HepG2 (cell line): ENCODE data around the gene CHKB.

Source experiments
- CBX5 ChIP-seq: sonication (generic); formaldehyde crosslinking; IDR thresholded peaks from 2 replicates; pipeline ENCODE4 v1.4.0; 2020; ENCODE audit warnings: missing genetic modification reagents, borderline replicate concordance
- HIC2 ChIP-seq: sonication (generic); formaldehyde crosslinking; IDR thresholded peaks from 2 replicates; pipeline ENCODE4 v1.9.0; 2022; ENCODE audit warnings: low read depth, missing genetic modification reagents
- RAD21 ChIP-seq: fragments of 450-650 bp; formaldehyde crosslinking; IDR thresholded peaks from 2 replicates; pipeline ENCODE4 v1.5.0; 2020; ENCODE audit warnings: mild to moderate bottlenecking
- ZNF280B ChIP-seq: sonication (generic); formaldehyde crosslinking; IDR thresholded peaks from 2 replicates; pipeline ENCODE4 v1.5.0; 2020; ENCODE audit warnings: missing genetic modification reagents, mild to moderate bottlenecking, borderline replicate concordance
- ZNF557 ChIP-seq: sonication (generic); formaldehyde crosslinking; IDR thresholded peaks from 2 replicates; pipeline ENCODE4 v1.4.0; 2020; ENCODE audit warnings: missing genetic modification reagents
- ZNF839 ChIP-seq: sonication (generic); formaldehyde crosslinking; IDR thresholded peaks from 2 replicates; pipeline ENCODE4 v1.4.0; 2020; ENCODE audit warnings: missing genetic modification reagents, mild to moderate bottlenecking, borderline replicate concordance

DNA sequence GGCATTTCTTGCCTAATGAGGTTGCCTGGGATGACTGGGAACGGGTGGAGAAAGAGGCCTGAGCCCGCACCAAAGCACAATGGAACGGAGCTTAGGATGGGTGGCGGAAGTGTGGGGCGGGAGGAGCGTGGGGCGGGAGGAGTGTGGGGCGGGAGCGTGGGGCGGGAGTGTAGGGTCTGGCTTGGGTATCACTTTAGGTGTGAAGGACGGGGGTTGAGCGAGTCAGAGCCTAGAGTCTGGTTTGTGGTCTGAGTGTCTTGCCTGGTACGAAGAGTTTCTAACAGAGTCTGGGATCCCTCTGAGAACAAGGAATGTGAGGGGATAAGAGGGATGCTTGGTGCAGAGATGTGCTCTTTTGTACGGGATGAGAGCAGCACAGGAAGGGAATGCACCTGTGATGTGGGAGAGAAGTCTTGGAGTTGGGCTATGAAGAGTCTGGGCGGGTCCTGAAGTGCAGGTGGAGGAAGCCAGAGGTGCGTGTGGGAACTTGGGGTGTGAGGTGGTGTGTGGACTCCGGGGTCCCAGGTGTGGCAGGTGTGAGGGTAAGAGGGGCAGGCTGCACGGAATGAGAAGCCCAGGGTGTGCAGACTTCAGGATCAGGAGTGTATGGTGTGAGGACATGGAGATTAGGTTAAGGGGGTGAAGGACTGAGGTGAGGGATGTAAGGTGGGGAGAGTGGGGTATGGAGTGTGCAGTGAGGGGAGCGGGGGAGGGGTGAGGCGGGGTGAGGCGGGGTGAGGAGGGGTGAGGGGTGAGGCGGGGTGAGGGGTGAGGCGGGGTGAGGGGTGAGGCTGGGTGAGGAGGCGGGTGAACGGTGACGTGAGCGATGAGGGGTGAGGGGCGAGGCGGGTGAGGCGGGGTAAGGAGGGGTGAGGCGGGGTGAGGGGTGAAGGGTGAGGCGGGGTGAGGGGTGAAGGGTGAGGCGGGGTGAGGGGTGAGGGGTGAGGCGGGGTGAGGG is 21.0 kb downstream of the CHKB start:
- TF ChIP-seq ZNF557 (no peak), HIC2 (CRISPR knock-in tag) (no peak), CBX5 (no peak), ZNF280B (CRISPR knock-in tag) (no peak), RAD21 (CRISPR knock-in tag) (no peak), ZNF839 (CRISPR knock-in tag) (no peak)
